PC-9 (cell line): ENCODE results near the gene IFI44. TPM values are rescaled to one million over a fixed set of nuclear protein-coding genes. Genes with fewer than 3 reads are reported as not detected.

ENCODE experiments used
- BruUV-seq: library from RNA; stranded (reverse); fragments of 400-500 nt; replicated peaks from 2 replicates; lab custom pipeline; 2021; lab: Mats Ljungman, UMichigan
- CTCF ChIA-PET: fragments of 300-600 bp; sonication (Branson Sonifier 250); formaldehyde crosslinking; loops from one replicate; lab custom pipeline; 2022; ENCODE audit warnings: antibody characterized with exemption; lab: Charles Lee
- POLR2A ChIA-PET: fragments of 300-600 bp; sonication (Branson Sonifier 250); formaldehyde crosslinking; loops from one replicate; lab custom pipeline; 2022; ENCODE audit warnings: antibody characterized with exemption; ENCODE audit not compliant: unreplicated experiment; lab: Charles Lee
- DNase-seq, 2 experiments: peaks; one replicate each; pipeline versions ENCODE4 v3.0.0 to v3.0.0-alpha.2; 2015 to 2022; ENCODE audit warnings: mixed read lengths in 1 of 2
- H2AFZ ChIP-seq: fragments of 200-600 bp; sonication (generic); 2 replicates; pipeline ENCODE4 v1.8.1; 2017; ENCODE audit warnings: antibody characterized with exemption
- H3F3A ChIP-seq: fragments of 200-600 bp; sonication (generic); 2 replicates; pipeline ENCODE4 v1.8.1; 2017; ENCODE audit warnings: antibody characterized with exemption, mild to moderate bottlenecking, low read depth; ENCODE audit not compliant: insufficient read depth
- H3K27ac ChIP-seq: fragments of 200-600 bp; sonication (generic); 2 replicates; pipeline ENCODE4 v1.6.1; 2016; ENCODE audit warnings: mixed run types
- H3K27me3 ChIP-seq: fragments of 200-600 bp; sonication (generic); 2 replicates; pipeline ENCODE4 v1.6.1; 2016; ENCODE audit warnings: low read depth, mixed run types; ENCODE audit not compliant: insufficient read depth
- H3K36me3 ChIP-seq: fragments of 200-600 bp; sonication (generic); 2 replicates; pipeline ENCODE4 v1.6.1; 2016; ENCODE audit warnings: low read depth, mixed run types
- H3K4me1 ChIP-seq: fragments of 200-600 bp; sonication (generic); replicated peaks from 2 replicates; pipeline ENCODE4 v1.6.1; 2016; ENCODE audit warnings: mixed run types; ENCODE audit not compliant: insufficient read depth
- H3K4me2 ChIP-seq: fragments of 200-600 bp; sonication (generic); 2 replicates; pipeline ENCODE4 v1.6.1; 2017; ENCODE audit warnings: mixed run types
- H3K4me3 ChIP-seq: fragments of 200-600 bp; sonication (generic); 2 replicates; pipeline ENCODE4 v1.6.1; 2016; ENCODE audit warnings: mixed run types
- H3K79me2 ChIP-seq: fragments of 200-600 bp; sonication (generic); 2 replicates; pipeline ENCODE4 v1.6.1; 2017; ENCODE audit warnings: low read depth, mixed run types
- H3K9me2 ChIP-seq: fragments of 200-600 bp; sonication (generic); 2 replicates; pipeline ENCODE4 v1.8.1; 2017; ENCODE audit warnings: mild to moderate bottlenecking; ENCODE audit not compliant: insufficient read depth
- H3K9me3 ChIP-seq: fragments of 200-600 bp; sonication (generic); 2 replicates; pipeline ENCODE4 v1.8.1; 2016; ENCODE audit warnings: low read depth; ENCODE audit not compliant: insufficient read depth
- H4K20me1 ChIP-seq: fragments of 200-600 bp; sonication (generic); 2 replicates; pipeline ENCODE4 v1.8.1; 2017; ENCODE audit not compliant: insufficient read depth
- EZH2 ChIP-seq: fragments of 200-600 bp; sonication (generic); IDR thresholded peaks from 2 replicates; pipeline ENCODE4 v1.8.0; 2017; ENCODE audit warnings: antibody characterized with exemption, low read depth
- intact Hi-C: fragments of 100-400 bp; cut with micrococcal nuclease; formaldehyde crosslinking; loops from one replicate; pipeline ENCODE4 v1.10.0; 2022; ENCODE audit not compliant: unreplicated experiment
- total RNA-seq: library from RNA; stranded (reverse); gene quantifications from 2 replicates; pipeline ENCODE4 v1.2.3, GENCODE V29; 2021
- TF ChIP-seq, protein P1 (sequence below): fragments of 200-600 bp; sonication (generic); conservative IDR thresholded peaks from 2 replicates; pipeline ENCODE4 v1.6.1; 2017; ENCODE audit warnings: mixed run types, antibody characterized with exemption, mild to moderate bottlenecking, moderate library complexity

IFI44 gene
- total RNA-seq, 1 experiment from 2014 or later, result 4.8 TPM

GRCh38 chr1:78676993-78677392 is 27.4 kb downstream of the IFI44 start:
- Histone ChIP-seq H3K9me3 (no peaks in the 10 kb centered on the region), H3K27me3 (no peaks in the 10 kb centered on the region), H3K27ac (no peak overlapping the region), H3K4me3 (no peak overlapping the region), H4K20me1 (no peaks in the 10 kb centered on the region), H3K36me3 (no peaks in the 10 kb centered on the region), H3K4me1 (no peaks in the 10 kb centered on the region), H3F3A (no peaks in the 10 kb centered on the region), H3K9me2 (no peaks in the 10 kb centered on the region), H3K79me2 (no peaks in the 10 kb centered on the region), H2AFZ (no peak overlapping the region), H3K4me2 (no peak overlapping the region)
- ChIA-PET POLR2A (no interaction called here), CTCF (no interaction called here)
- BruUV-seq, result no TSS peak
- TF ChIP-seq, protein P1, sequence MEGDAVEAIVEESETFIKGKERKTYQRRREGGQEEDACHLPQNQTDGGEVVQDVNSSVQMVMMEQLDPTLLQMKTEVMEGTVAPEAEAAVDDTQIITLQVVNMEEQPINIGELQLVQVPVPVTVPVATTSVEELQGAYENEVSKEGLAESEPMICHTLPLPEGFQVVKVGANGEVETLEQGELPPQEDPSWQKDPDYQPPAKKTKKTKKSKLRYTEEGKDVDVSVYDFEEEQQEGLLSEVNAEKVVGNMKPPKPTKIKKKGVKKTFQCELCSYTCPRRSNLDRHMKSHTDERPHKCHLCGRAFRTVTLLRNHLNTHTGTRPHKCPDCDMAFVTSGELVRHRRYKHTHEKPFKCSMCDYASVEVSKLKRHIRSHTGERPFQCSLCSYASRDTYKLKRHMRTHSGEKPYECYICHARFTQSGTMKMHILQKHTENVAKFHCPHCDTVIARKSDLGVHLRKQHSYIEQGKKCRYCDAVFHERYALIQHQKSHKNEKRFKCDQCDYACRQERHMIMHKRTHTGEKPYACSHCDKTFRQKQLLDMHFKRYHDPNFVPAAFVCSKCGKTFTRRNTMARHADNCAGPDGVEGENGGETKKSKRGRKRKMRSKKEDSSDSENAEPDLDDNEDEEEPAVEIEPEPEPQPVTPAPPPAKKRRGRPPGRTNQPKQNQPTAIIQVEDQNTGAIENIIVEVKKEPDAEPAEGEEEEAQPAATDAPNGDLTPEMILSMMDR, result no peak
- no peak for TF ChIP-seq EZH2
- DNase-seq, result no peak
- intact Hi-C loops, result loop anchor here (1.0 to 2.0 kb wide), 3 partner anchors 60 to 546 kb away; no protein-coding TSS in a partner anchor

DNA sequence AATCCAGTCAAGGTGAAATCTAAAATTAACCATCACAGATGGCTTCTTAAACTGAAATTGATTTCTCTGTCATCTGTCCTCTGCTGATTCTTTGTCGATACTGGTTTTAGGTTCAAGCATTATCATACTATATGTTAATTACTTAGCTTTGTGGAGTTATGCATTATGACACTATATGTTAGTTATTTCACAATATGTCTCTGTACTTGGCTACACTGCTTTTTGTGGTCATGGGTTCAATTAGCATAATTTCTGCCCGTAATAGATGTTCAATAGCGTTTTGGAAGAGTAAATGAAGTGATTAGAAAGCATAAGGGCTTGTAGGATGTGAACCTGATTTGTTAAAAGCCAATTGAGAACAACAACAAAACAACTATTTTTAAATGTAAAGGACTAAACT is 28.2 kb downstream of the IFI44 start:
- Histone ChIP-seq H3K36me3 (no peaks in the 10 kb centered on the region), H3F3A (no peaks in the 10 kb centered on the region), H3K4me1 (no peaks in the 10 kb centered on the region), H4K20me1 (no peaks in the 10 kb centered on the region), H3K4me3 (no peak overlapping the region), H3K27ac (no peak overlapping the region), H3K9me3 (no peaks in the 10 kb centered on the region), H3K9me2 (no peaks in the 10 kb centered on the region), H3K4me2 (no peak overlapping the region), H3K79me2 (no peaks in the 10 kb centered on the region), H3K27me3 (no peaks in the 10 kb centered on the region), H2AFZ (no peak overlapping the region)
- no peak for DNase-seq
- BruUV-seq, result no TSS peak
- TF ChIP-seq, protein P1, result no peak
- no peak for TF ChIP-seq EZH2
- CTCF ChIA-PET, result no interaction called here
- intact Hi-C loops, result loop anchor here (2.0 kb wide), 1 partner anchor 547 kb away; no protein-coding TSS in a partner anchor
- POLR2A ChIA-PET, result no interaction called here

DNA sequence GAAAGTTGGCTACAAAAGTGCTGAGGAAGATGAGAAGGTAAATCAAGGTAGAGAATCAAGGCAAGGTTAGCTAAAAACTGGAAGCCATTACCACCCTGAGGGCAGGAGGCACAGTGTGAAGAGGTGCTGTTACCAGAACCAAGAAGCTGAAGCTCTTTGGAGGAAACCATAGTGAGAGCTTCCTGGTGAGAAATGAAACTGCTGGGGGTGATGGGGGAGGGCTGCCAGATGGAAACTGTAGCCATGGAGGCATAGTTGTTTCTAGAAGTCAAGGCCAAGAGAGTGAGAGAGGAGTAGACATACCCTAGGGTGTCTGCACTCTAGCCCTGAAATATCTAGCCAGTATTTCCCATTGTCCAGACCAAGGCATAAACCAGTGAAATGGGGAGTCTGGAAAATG is 28.7 kb downstream of the IFI44 start:
- Histone ChIP-seq H3K4me3 (no peak overlapping the region), H3K4me2 (no peak overlapping the region), H3K27ac (no peak overlapping the region), H3K36me3 (no peaks in the 10 kb centered on the region), H2AFZ (no peak overlapping the region), H3K9me3 (no peaks in the 10 kb centered on the region), H3F3A (no peaks in the 10 kb centered on the region), H3K79me2 (no peaks in the 10 kb centered on the region), H3K9me2 (no peaks in the 10 kb centered on the region), H3K27me3 (no peaks in the 10 kb centered on the region), H4K20me1 (no peaks in the 10 kb centered on the region), H3K4me1 (0 out of 2 replicates have a peak, but pooled peaks cover 3% of the 10 kb centered on the region)
- BruUV-seq, result no TSS peak
- no peak for DNase-seq
- no peak for TF ChIP-seq EZH2
- TF ChIP-seq, protein P1, result no peak
- intact Hi-C loops, result no loop called here
- ChIA-PET POLR2A (no interaction called here), CTCF (no interaction called here)
